ENCODE measurements around the gene RDH13.
A peak's percentile ranks its signal among the peaks of the same experiment; 100 is the strongest.

Gene RDH13

GRCh38 chr19:55062735-55063491 is at the start of gene RDH13:
Gene RDH13 (minus strand): TSS chr19:55063148. CDS start chr19:55063032, 116 bp downstream.
- Histone ChIP-seq H3K9me3 (ENCODE audit: control insufficient read depth, insufficient read depth, low read length) (no peaks in the 10 kb centered on the region), H3K27ac (ENCODE audit: low read depth, low read length) (peak within 1 kb of the TSS; percentile 41), H3K4me3 (ENCODE audit: low read length) (peak within 1 kb of the TSS; percentile 99), H3K36me3 (ENCODE audit: control insufficient read depth, low read length) (peaks cover 10% of the 10 kb centered on the region), H3K9me2 (replicated peaks; ENCODE audit: control insufficient read depth, low read length) (no peaks in the 10 kb centered on the region), H3K79me2 (ENCODE audit: control insufficient read depth, low read length) (peaks cover 20% of the 10 kb centered on the region), H3K4me2 (ENCODE audit: low read length) (peak within 1 kb of the TSS; percentile 95), H3K27me3 (ENCODE audit: control insufficient read depth, low read length) (peaks cover 3% of the 10 kb centered on the region), H4K20me1 (ENCODE audit: control insufficient read depth, insufficient read depth, low read depth, low read length) (peaks cover 6% of the 10 kb centered on the region; the same call in 1 of the 2 replicates), H3F3A (ENCODE audit: control insufficient read depth, insufficient read depth) (no peaks in the 10 kb centered on the region), H3K4me1 (ENCODE audit: control insufficient read depth, low read length) (peaks cover 13% of the 10 kb centered on the region)
- TF ChIP-seq EZH2phosphoT487 (IDR thresholded peaks at IDR 0.05; ENCODE audit: borderline replicate concordance, low read length) (no peak), CTCF (IDR thresholded peaks at IDR 0.05; ENCODE audit: low read depth, low read length, poor library complexity, severe bottlenecking) (no peak)

GRCh38 chr19:55112246-55112776 is 49.4 kb upstream of the RDH13 start:
- Histone ChIP-seq H3F3A (ENCODE audit: control insufficient read depth, insufficient read depth) (peaks cover 5% of the 10 kb centered on the region), H3K36me3 (ENCODE audit: control insufficient read depth, low read length) (peaks cover 65% of the 10 kb centered on the region), H3K9me2 (replicated peaks; ENCODE audit: control insufficient read depth, low read length) (no peaks in the 10 kb centered on the region), H3K4me3 (ENCODE audit: low read length) (peak overlapping the region; percentile 93), H3K9me3 (ENCODE audit: control insufficient read depth, insufficient read depth, low read length) (no peaks in the 10 kb centered on the region), H4K20me1 (ENCODE audit: control insufficient read depth, insufficient read depth, low read depth, low read length) (peaks cover 16% of the 10 kb centered on the region), H3K4me2 (ENCODE audit: low read length) (peak overlapping the region; percentile 98), H3K79me2 (ENCODE audit: control insufficient read depth, low read length) (peaks cover 91% of the 10 kb centered on the region), H3K27ac (ENCODE audit: low read depth, low read length) (peak overlapping the region; percentile 93), H3K27me3 (ENCODE audit: control insufficient read depth, low read length) (no peaks in the 10 kb centered on the region), H3K4me1 (ENCODE audit: control insufficient read depth, low read length) (peaks cover 38% of the 10 kb centered on the region)
- TF ChIP-seq EZH2phosphoT487 (IDR thresholded peaks at IDR 0.05; ENCODE audit: borderline replicate concordance, low read length): no peak
- no peak for TF ChIP-seq CTCF (IDR thresholded peaks at IDR 0.05; ENCODE audit: low read depth, low read length, poor library complexity, severe bottlenecking)

GRCh38 chr19:55111238-55111831 is 48.4 kb upstream of the RDH13 start:
- no peaks in the 10 kb centered on the region for H3K9me3 ChIP-seq (ENCODE audit: control insufficient read depth, insufficient read depth, low read length)
- peaks cover 5% of the 10 kb centered on the region for H3F3A ChIP-seq (ENCODE audit: control insufficient read depth, insufficient read depth)
- no peak overlapping the region for H3K4me2 ChIP-seq (ENCODE audit: low read length)
- H3K27ac ChIP-seq (ENCODE audit: low read depth, low read length): no peak overlapping the region
- H3K79me2 ChIP-seq (ENCODE audit: control insufficient read depth, low read length): peaks cover 90% of the 10 kb centered on the region
- H3K27me3 ChIP-seq (ENCODE audit: control insufficient read depth, low read length): no peaks in the 10 kb centered on the region
- H3K36me3 ChIP-seq (ENCODE audit: control insufficient read depth, low read length): peaks cover 65% of the 10 kb centered on the region
- H3K9me2 ChIP-seq (replicated peaks; ENCODE audit: control insufficient read depth, low read length): no peaks in the 10 kb centered on the region
- peaks cover 38% of the 10 kb centered on the region for H3K4me1 ChIP-seq (ENCODE audit: control insufficient read depth, low read length)
- TF ChIP-seq EZH2phosphoT487 (IDR thresholded peaks at IDR 0.05; ENCODE audit: borderline replicate concordance, low read length) (no peak), CTCF (IDR thresholded peaks at IDR 0.05; ENCODE audit: low read depth, low read length, poor library complexity, severe bottlenecking) (no peak)
- H4K20me1 ChIP-seq (ENCODE audit: control insufficient read depth, insufficient read depth, low read depth, low read length): peaks cover 16% of the 10 kb centered on the region
- H3K4me3 ChIP-seq (ENCODE audit: low read length): no peak overlapping the region
